Keratinocyte (primary cell): ENCODE data around the gene KNCN. TPM values are rescaled to one million over a fixed set of nuclear protein-coding genes. Genes with fewer than 3 reads are reported as not detected.

Experiments used
- DNase-seq: peaks from one replicate; pipeline ENCODE4 v3.0.0-alpha.2; 2011; ENCODE audit warnings: low read depth, missing footprints, low spot score
- FAIRE-seq: peaks from 2 replicates; lab custom pipeline; 2011; peaks lifted over from hg19 to GRCh38; lab: Jason Lieb, UNC
- H2AFZ ChIP-seq: 2 replicates; pipeline ENCODE4 v1.6.0; 2012; ENCODE audit warnings: low read length, control low read depth, inconsistent platforms; ENCODE audit not compliant: control insufficient read depth
- H3K27ac ChIP-seq: 2 replicates; pipeline ENCODE4 v1.5.1; 2011; ENCODE audit warnings: low read length; ENCODE audit not compliant: control insufficient read depth, insufficient read depth
- H3K27me3 ChIP-seq: 3 replicates; pipeline ENCODE4 v1.6.0; 2011; ENCODE audit warnings: low read length; ENCODE audit not compliant: control insufficient read depth, insufficient read depth; ENCODE audit errors: extremely low read depth
- H3K36me3 ChIP-seq, 2 experiments: 2 replicates in 1 of 2; 3 replicates in 1 of 2; pipeline ENCODE4 v1.5.1; 2011; ENCODE audit warnings: low read length in 2 of 2, mild to moderate bottlenecking in 1 of 2; ENCODE audit not compliant: control insufficient read depth in 2 of 2, insufficient read depth in 2 of 2; ENCODE audit errors: extremely low read depth in 1 of 2
- H3K4me1 ChIP-seq: 3 replicates; pipeline ENCODE4 v1.5.1; 2011; ENCODE audit warnings: low read length; ENCODE audit not compliant: control insufficient read depth, insufficient read depth; ENCODE audit errors: extremely low read depth
- H3K4me2 ChIP-seq: 3 replicates; pipeline ENCODE4 v1.6.0; 2011; ENCODE audit warnings: low read depth, low read length; ENCODE audit not compliant: control insufficient read depth, insufficient read depth; ENCODE audit errors: extremely low read depth
- H3K4me3 ChIP-seq, 3 experiments: fragments of 200-600 bp in 1 of 3; sonication (generic) in 1 of 3; 2 replicates in 2 of 3; 3 replicates in 1 of 3; pipeline ENCODE4 v1.5.1; 2011 to 2016; ENCODE audit warnings: low read length in 3 of 3, mild to moderate bottlenecking in 3 of 3, control low read depth in 2 of 3, inconsistent platforms in 1 of 3, low read depth in 1 of 3, mixed read lengths in 1 of 3, mixed run types in 1 of 3, moderate library complexity in 1 of 3; ENCODE audit not compliant: control insufficient read depth in 2 of 3, insufficient read depth in 2 of 3; ENCODE audit errors: extremely low read depth in 1 of 3
- H3K79me2 ChIP-seq: 2 replicates; pipeline ENCODE4 v1.6.0; 2012; ENCODE audit warnings: low read length; ENCODE audit not compliant: control insufficient read depth, insufficient read depth
- H3K9ac ChIP-seq: 3 replicates; pipeline ENCODE4 v1.6.0; 2011; ENCODE audit warnings: low read length; ENCODE audit not compliant: control insufficient read depth, insufficient read depth; ENCODE audit errors: extremely low read depth
- H3K9me1 ChIP-seq: 3 replicates; pipeline ENCODE4 v1.6.0; 2011; ENCODE audit warnings: low read length; ENCODE audit not compliant: control insufficient read depth, insufficient read depth; ENCODE audit errors: extremely low read depth
- H3K9me3 ChIP-seq: 2 replicates; pipeline ENCODE4 v1.5.1; 2012; ENCODE audit warnings: low read depth, low read length; ENCODE audit not compliant: control insufficient read depth
- H4K20me1 ChIP-seq: 3 replicates; pipeline ENCODE4 v1.6.0; 2011; ENCODE audit warnings: low read length; ENCODE audit not compliant: control insufficient read depth, insufficient read depth; ENCODE audit errors: extremely low read depth
- EZH2 ChIP-seq: IDR thresholded peaks from one replicate; pipeline ENCODE4 v1.6.1; 2012; ENCODE audit warnings: inconsistent platforms, mild to moderate bottlenecking, low read length, moderate library complexity
- dilution Hi-C: fragments of 300-500 bp; cut with MboI; formaldehyde crosslinking; loops from one replicate; pipeline ENCODE4 v1.7.0; 2020; ENCODE audit warnings: low sequenced_read_pairs; ENCODE audit not compliant: extremely low pct_ligation_motif_present
- polyA plus RNA-seq, 5 experiments: library from polyadenylated mRNA; depleted of rRNA in 3 of 5; stranded (reverse) in 3 of 5; stranded (forward) in 1 of 5; unstranded in 1 of 5; fragments of >200 nt; gene quantifications; 1 replicate in 1 of 5; 2 replicates in 3 of 5; 3 replicates in 1 of 5; pipeline versions ENCODE4 v1.2.1 to v1.2.3, GENCODE V29; 2011 to 2012; ENCODE audit warnings: missing spikeins in 2 of 5, low read depth in 1 of 5, low replicate concordance in 1 of 5
- TF ChIP-seq, protein P1 (sequence below), 3 experiments: IDR thresholded peaks in 1 of 3; conservative IDR thresholded peaks in 1 of 3; optimal IDR thresholded peaks in 1 of 3; 2 replicates in 2 of 3; 3 replicates in 1 of 3; pipeline versions ENCODE3 to v1.5.1; 2011; ENCODE audit warnings: low read length in 3 of 3, mild to moderate bottlenecking in 3 of 3, moderate library complexity in 2 of 3, control low read depth in 1 of 3, inconsistent platforms in 1 of 3; ENCODE audit not compliant: insufficient read depth in 2 of 3; ENCODE audit errors: extremely low read depth in 1 of 3

The KNCN gene
- polyA plus RNA-seq, 1 donor (not counting 4 experiments of a cell fraction or from before 2014, with no cell fraction given), result not detected

DNA sequence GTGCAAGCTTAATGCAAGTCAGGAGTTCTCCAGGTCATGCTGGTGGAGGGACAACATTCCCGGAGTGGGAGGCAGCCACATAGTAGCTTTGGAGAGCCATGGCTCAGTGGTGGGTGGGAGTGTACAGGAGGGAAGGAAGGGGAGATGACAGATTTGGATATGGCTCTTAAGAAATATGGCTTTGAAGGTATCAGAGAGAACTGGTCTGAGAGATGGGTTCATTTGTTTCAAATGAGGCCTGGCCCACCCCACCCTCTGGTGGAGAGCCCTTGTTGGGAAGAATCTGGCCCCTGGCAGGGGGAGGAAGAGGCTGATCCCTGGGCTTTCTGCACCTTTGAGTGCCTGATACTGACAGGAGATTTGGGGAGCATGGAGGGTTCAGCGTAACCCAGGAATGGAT, 55.7 kb downstream of the KNCN start:
- no peak for DNase-seq
- Histone ChIP-seq H3K4me2 (no peak overlapping the region), H3K27ac (no peak overlapping the region), H3K9me1 (no peaks in the 10 kb centered on the region), H3K79me2 (no peaks in the 10 kb centered on the region), H3K9me3 (no peaks in the 10 kb centered on the region), H2AFZ (no peak overlapping the region), H3K9ac (no peak overlapping the region), H4K20me1 (peaks cover 8% of the 10 kb centered on the region), H3K4me1 (no peaks in the 10 kb centered on the region), H3K36me3 (no peaks in the 10 kb centered on the region), H3K27me3 (peaks cover 59% of the 10 kb centered on the region), H3K4me3 (no peak overlapping the region)
- FAIRE-seq, result no peak
- dilution Hi-C loops, result no loop called here
- no peak for TF ChIP-seq EZH2
- TF ChIP-seq, protein P1, sequence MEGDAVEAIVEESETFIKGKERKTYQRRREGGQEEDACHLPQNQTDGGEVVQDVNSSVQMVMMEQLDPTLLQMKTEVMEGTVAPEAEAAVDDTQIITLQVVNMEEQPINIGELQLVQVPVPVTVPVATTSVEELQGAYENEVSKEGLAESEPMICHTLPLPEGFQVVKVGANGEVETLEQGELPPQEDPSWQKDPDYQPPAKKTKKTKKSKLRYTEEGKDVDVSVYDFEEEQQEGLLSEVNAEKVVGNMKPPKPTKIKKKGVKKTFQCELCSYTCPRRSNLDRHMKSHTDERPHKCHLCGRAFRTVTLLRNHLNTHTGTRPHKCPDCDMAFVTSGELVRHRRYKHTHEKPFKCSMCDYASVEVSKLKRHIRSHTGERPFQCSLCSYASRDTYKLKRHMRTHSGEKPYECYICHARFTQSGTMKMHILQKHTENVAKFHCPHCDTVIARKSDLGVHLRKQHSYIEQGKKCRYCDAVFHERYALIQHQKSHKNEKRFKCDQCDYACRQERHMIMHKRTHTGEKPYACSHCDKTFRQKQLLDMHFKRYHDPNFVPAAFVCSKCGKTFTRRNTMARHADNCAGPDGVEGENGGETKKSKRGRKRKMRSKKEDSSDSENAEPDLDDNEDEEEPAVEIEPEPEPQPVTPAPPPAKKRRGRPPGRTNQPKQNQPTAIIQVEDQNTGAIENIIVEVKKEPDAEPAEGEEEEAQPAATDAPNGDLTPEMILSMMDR (optimal IDR thresholded peaks at IDR 0.05 in 1 of 3, IDR thresholded peaks at IDR 0.05 in 1 of 3, conservative IDR thresholded peaks at IDR 0.05 in 1 of 3; ENCODE audit: extremely low read depth in 1 of 3, insufficient read depth in 2 of 3, low read length in 3 of 3), result no peak

Other genes starting within 250 kb of the KNCN start
- 51.2 to 77.6 TPM (median 70.8 TPM) in 3 replicates for gene LRRC41, start 248.0 kb downstream of the KNCN start, polyA plus RNA-seq
- 650 to 970 TPM (median 720 TPM) in 3 replicates for gene UQCRH, start 247.9 kb downstream of the KNCN start, polyA plus RNA-seq
- 26.3 to 28.2 TPM (median 26.6 TPM) in 3 replicates for gene NSUN4, start 210.8 kb downstream of the KNCN start, polyA plus RNA-seq
- 5.3 to 8.5 TPM (median 5.4 TPM) in 3 replicates for gene FAAH, start 157.3 kb downstream of the KNCN start, polyA plus RNA-seq
- gene DMBX1, start 61.8 kb downstream of the KNCN start, polyA plus RNA-seq, result not detected in 3 replicates
- gene MKNK1, start 52.6 kb upstream of the KNCN start, polyA plus RNA-seq, result 45.1 to 59.9 TPM (median 55.7 TPM) in 3 replicates
- gene MOB3C, start 65.2 kb upstream of the KNCN start, polyA plus RNA-seq, result 15.8 to 25.6 TPM (median 18.4 TPM) in 3 replicates
- 41.4 to 55.6 TPM (median 53.6 TPM) in 3 replicates for gene ATPAF1, start 116.7 kb upstream of the KNCN start, polyA plus RNA-seq
- gene TEX38, start 120.2 kb upstream of the KNCN start, polyA plus RNA-seq, result not detected in 3 replicates
- gene EFCAB14, start 167.5 kb upstream of the KNCN start, polyA plus RNA-seq, result 47.8 to 61.8 TPM (median 59.9 TPM) in 3 replicates
- gene CYP4B1, start 247.4 kb upstream of the KNCN start, polyA plus RNA-seq, result 0.49 to 3.9 TPM (median 2.1 TPM) in 3 replicates